Kidney epithelial cell (primary cell): Measurements from ENCODE around the gene DET1. TPM values are rescaled to one million over a fixed set of nuclear protein-coding genes. Genes with fewer than 3 reads are reported as not detected.
"Not testable (repeated sequence)": the region's sequence is repeated elsewhere in the genome, so short reads cannot be mapped to it uniquely, and the experiment has no call there.

ENCODE experiments used
- DNase-seq: peaks from one replicate; pipeline ENCODE4 v3.0.0-alpha.2; 2010; ENCODE audit warnings: low read depth
- H3K27me3 ChIP-seq: 2 replicates; pipeline ENCODE4 v1.6.0; 2011; ENCODE audit warnings: low read length; ENCODE audit not compliant: control insufficient read depth, insufficient read depth
- H3K36me3 ChIP-seq: 2 replicates; pipeline ENCODE4 v1.5.1; 2011; ENCODE audit warnings: low read length; ENCODE audit not compliant: control insufficient read depth, insufficient read depth
- H3K4me3 ChIP-seq: 2 replicates; pipeline ENCODE4 v1.5.1; 2011; ENCODE audit warnings: low read depth, mild to moderate bottlenecking, control low read depth, low read length
- CTCF ChIP-seq: IDR thresholded peaks from 2 replicates; pipeline ENCODE4 v1.5.1; 2011; ENCODE audit warnings: mild to moderate bottlenecking, moderate library complexity, low read length, control low read depth, inconsistent platforms; ENCODE audit not compliant: insufficient read depth, poor library complexity, severe bottlenecking
- total RNA-seq: library from RNA; depleted of rRNA; stranded (reverse); fragments of >200 nt; gene quantifications from 2 replicates; pipeline ENCODE4 v1.2.3, GENCODE V29; 2015

The DET1 gene
- total RNA-seq, 1 donor from 2014 or later: 6.0 TPM

- no peak for DNase-seq
- H3K27me3 ChIP-seq: no peaks in the 10 kb centered on the region
- no peak for TF ChIP-seq CTCF
- peaks cover 1% of the 10 kb centered on the region for H3K36me3 ChIP-seq
- H3K4me3 ChIP-seq: no peak overlapping the region
Measured at GRCh38 chr15:88470625-88471372, 75.7 kb downstream of the DET1 start.

- no peaks in the 10 kb centered on the region for H3K36me3 ChIP-seq
- no peaks in the 10 kb centered on the region for H3K27me3 ChIP-seq
- DNase-seq: no peak
- no peak for TF ChIP-seq CTCF
- no peak overlapping the region for H3K4me3 ChIP-seq
Measured at GRCh38 chr15:88469321-88469720, 77.2 kb downstream of the DET1 start.

- not testable (repeated sequence) for H3K27me3 ChIP-seq, DNase-seq, H3K4me3 ChIP-seq
Measured at GRCh38 chr15:88468721-88469120, 77.8 kb downstream of the DET1 start.

GRCh38 chr15:88467935-88468528, 78.4 kb downstream of the DET1 start:
- DNase-seq: no peak
- Histone ChIP-seq H3K4me3 (peak overlapping the region; percentile 98), H3K36me3 (no peaks in the 10 kb centered on the region), H3K27me3 (no peaks in the 10 kb centered on the region)
- TF ChIP-seq CTCF: peak; percentile 22

More at GRCh38 chr15:88468721-88469120, 77.8 kb downstream of the DET1 start:
- not testable (repeated sequence) for H3K36me3 ChIP-seq

- H3K4me3 ChIP-seq: peak within 1 kb of the TSS; percentile 98
- no peak for DNase-seq
- no peaks in the 10 kb centered on the region for H3K27me3 ChIP-seq
- TF ChIP-seq CTCF: no peak
- H3K36me3 ChIP-seq: no peaks in the 10 kb centered on the region
Measured at GRCh38 chr15:88467073-88467934, 79.2 kb downstream of the DET1 start, which contains the start of the genes MRPL46 and MRPS11. Gene MRPL46 (minus strand): TSS chr15:88467388. CDS start chr15:88467377, 11 bp downstream. Gene MRPS11 (plus strand): TSS chr15:88467708. CDS start chr15:88467718, 10 bp downstream.

GRCh38 chr15:88465633-88466224, 80.8 kb downstream of the DET1 start:
- Histone ChIP-seq H3K36me3 (no peaks in the 10 kb centered on the region), H3K4me3 (no peak overlapping the region), H3K27me3 (no peaks in the 10 kb centered on the region)
- DNase-seq: no peak
- TF ChIP-seq CTCF: no peak
